ENCODE results near the gene OR5B12. TPM values are rescaled to one million over a fixed set of nuclear protein-coding genes. Genes with fewer than 3 reads are reported as not detected.

OR5B12 gene
- total and polyA plus RNA-seq, 2 of the 8 experiments (the other 6 are each of a cell fraction or from before 2014, with no cell fraction given), result not detected

- Histone ChIP-seq H3K4me2 (ENCODE audit: insufficient read depth in 1 of 2, low read depth in 2 of 2, low read length in 2 of 2) (no peak overlapping the region), H2BK20ac (ENCODE audit: low read length) (no peak overlapping the region), H4K5ac (ENCODE audit: insufficient read length, low read depth, low read length) (no peak overlapping the region), H2AFZ (ENCODE audit: low read length) (no peak overlapping the region), H3K79me1 (ENCODE audit: low read depth, low read length) (no peaks in the 10 kb centered on the region), H3K18ac (ENCODE audit: extremely low read depth, low read length) (no peak overlapping the region), H3K23me2 (ENCODE audit: low read depth, low read length) (no peaks in the 10 kb centered on the region), H3K4me3 (ENCODE audit: extremely low read depth in 1 of 4, insufficient read depth in 2 of 4, low read depth in 3 of 4, low read length in 4 of 4) (no peak overlapping the region), H3K27ac (ENCODE audit: low read depth, low read length) (no peak overlapping the region), H2BK5ac (ENCODE audit: low read depth, low read length) (no peak overlapping the region), H2BK15ac (ENCODE audit: low read length) (no peak overlapping the region), H3K14ac (ENCODE audit: insufficient read length) (no peak overlapping the region), H3K27me3 (replicated peaks in 1 of 4; ENCODE audit: control insufficient read depth in 3 of 4, extremely low read depth in 1 of 4, insufficient read depth in 3 of 4, low read length in 3 of 4) (no peaks in the 10 kb centered on the region), H3K4ac (replicated peaks; ENCODE audit: insufficient read length, low read depth, low read length) (no peak overlapping the region), H3K4me1 (replicated peaks in 1 of 4; ENCODE audit: control insufficient read depth in 3 of 4, insufficient read depth in 4 of 4, low read length in 3 of 4) (no peaks in the 10 kb centered on the region), H3K23ac (ENCODE audit: insufficient read length) (no peak overlapping the region), H2BK120ac (replicated peaks; ENCODE audit: low read depth, low read length) (no peak overlapping the region), H3K9ac (replicated peaks in 1 of 4; ENCODE audit: extremely low read depth in 1 of 4, low read depth in 3 of 4, low read length in 3 of 4) (no peak overlapping the region), H3K56ac (replicated peaks; ENCODE audit: insufficient read length, low read depth, low read length) (no peak overlapping the region), H3K9me3 (ENCODE audit: insufficient read depth in 2 of 2, low read depth in 1 of 2, low read length in 1 of 2) (peaks cover 16 to 30% of the 10 kb centered on the region in 2 experiments), H3K79me2 (ENCODE audit: control insufficient read depth in 1 of 2, insufficient read depth in 2 of 2, low read length in 2 of 2) (no peaks in the 10 kb centered on the region), H2AK5ac (ENCODE audit: low read depth, low read length) (no peak overlapping the region), H4K91ac (replicated peaks; ENCODE audit: insufficient read length, low read length) (no peak overlapping the region), H4K20me1 (replicated peaks in 1 of 2; ENCODE audit: control insufficient read depth in 1 of 2, insufficient read depth in 2 of 2, low read length in 2 of 2) (no peaks in the 10 kb centered on the region), H4K8ac (ENCODE audit: extremely low read depth, insufficient read depth, low read length) (no peak overlapping the region), H2BK12ac (ENCODE audit: low read depth, low read length) (no peak overlapping the region), H3K36me3 (ENCODE audit: control insufficient read depth in 2 of 4, insufficient read depth in 4 of 4, low read length in 3 of 4) (no peaks in the 10 kb centered on the region)
- CTCF ChIA-PET (ENCODE audit: partially characterized antibody), result no interaction called here
- POLR2A ChIA-PET (ENCODE audit: partially characterized antibody), result interaction anchor here (0.6 kb wide), 1 partner anchor 123 kb away, joined by 3 read pairs; no protein-coding TSS in a partner anchor
- DNase-seq (ENCODE audit: low read depth in 1 of 2, low spot score in 2 of 2), result no peak
- FAIRE-seq, result no peak
- WGBS, 2 experiments (ENCODE audit: extremely low coverage in 1 of 2, insufficient coverage in 1 of 2, insufficient read length in 1 of 2, insufficient replicate concordance in 2 of 2, low coverage in 1 of 2, low lambda C conversion rate in 2 of 2, missing lambda C conversion rate in 1 of 2), result 84% methylated on average over 9 of the region's 18 CpGs; no CpG with 5 or more reads in 1 of the 2 experiments
- no peak for TF ChIP-seq CBX5 (IDR thresholded peaks at IDR 0.05; ENCODE audit: low read depth, low read length)
- TF ChIP-seq RFX5 (IDR thresholded peaks at IDR 0.05; ENCODE audit: borderline replicate concordance, low read depth, low read length), result no peak
- no peak for TF ChIP-seq BACH1 (IDR thresholded peaks at IDR 0.05; ENCODE audit: low read length)
- no peak for TF ChIP-seq EZH2 (IDR thresholded peaks at IDR 0.05; ENCODE audit: low read depth, low read length, severe bottlenecking)
- no peak for TF ChIP-seq KDM4A (IDR thresholded peaks at IDR 0.05; ENCODE audit: low read depth, low read length, severe bottlenecking)
- TF ChIP-seq, protein P1, sequence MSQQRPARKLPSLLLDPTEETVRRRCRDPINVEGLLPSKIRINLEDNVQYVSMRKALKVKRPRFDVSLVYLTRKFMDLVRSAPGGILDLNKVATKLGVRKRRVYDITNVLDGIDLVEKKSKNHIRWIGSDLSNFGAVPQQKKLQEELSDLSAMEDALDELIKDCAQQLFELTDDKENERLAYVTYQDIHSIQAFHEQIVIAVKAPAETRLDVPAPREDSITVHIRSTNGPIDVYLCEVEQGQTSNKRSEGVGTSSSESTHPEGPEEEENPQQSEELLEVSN (IDR thresholded peaks at IDR 0.05), result no peak
- no peak for TF ChIP-seq ATF2 (IDR thresholded peaks at IDR 0.05; ENCODE audit: low read length)
- TF ChIP-seq TAF7 (optimal IDR thresholded peaks at IDR 0.05; ENCODE audit: borderline replicate concordance, low read depth, low read length), result no peak
- TF ChIP-seq POLR2AphosphoS5 (IDR thresholded peaks at IDR 0.05; ENCODE audit: low read depth, low read length), result no peak
- no peak for TF ChIP-seq BRCA1 (IDR thresholded peaks at IDR 0.05; ENCODE audit: low read depth, low read length)
- no peak for TF ChIP-seq EP300 (IDR thresholded peaks at IDR 0.05; ENCODE audit: borderline replicate concordance in 1 of 2, low read depth in 2 of 2, low read length in 2 of 2)
Measured at GRCh38 chr11:58390551-58391063, 51.4 kb downstream of the OR5B12 start.
